ENCODE data around the gene RYR1. TPM values are rescaled to one million over a fixed set of nuclear protein-coding genes. Genes with fewer than 3 reads are reported as not detected.

RYR1 gene
- total and polyA plus RNA-seq, 2 of the 13 experiments (the other 11 are each of a cell fraction or from before 2014, with no cell fraction given), result 0.03 TPM; not detected in 1

- Histone ChIP-seq H4K20me1 (ENCODE audit: insufficient read depth, low read length) (no peaks in the 10 kb centered on the region), H2AFZ (ENCODE audit: low read length) (no peak overlapping the region), H3K4me2 (ENCODE audit: low read depth, low read length) (peak overlapping the region; percentile 63), H3K36me3 (replicated peaks in 1 of 2; ENCODE audit: control insufficient read depth in 1 of 2, insufficient read depth in 2 of 2, low read length in 2 of 2) (no peaks in the 10 kb centered on the region), H3K79me2 (ENCODE audit: insufficient read depth, low read length) (no peaks in the 10 kb centered on the region), H3K9me3 (ENCODE audit: low read length) (no peaks in the 10 kb centered on the region), H3K4me1 (ENCODE audit: insufficient read depth, low read length) (peaks cover 19% of the 10 kb centered on the region), H3K9ac (ENCODE audit: insufficient read depth, low read depth, low read length) (no peak overlapping the region), H3K27me3 (ENCODE audit: control insufficient read depth in 1 of 2, insufficient read depth in 2 of 2, low read length in 2 of 2) (peaks cover 0 to 5% of the 10 kb centered on the region in 2 experiments; a peak in 2 of 5 replicates), H3K4me3 (replicated peaks in 1 of 3; ENCODE audit: insufficient read depth in 1 of 3, low read depth in 2 of 3, low read length in 3 of 3) (peak overlapping the region in 2 of 3 experiments; percentile 16 to 58; a peak in 2 of 6 replicates), H3K27ac (ENCODE audit: extremely low read length, insufficient read depth, low read length) (no peak overlapping the region)
- peak; percentile 90 for ATAC-seq
- peak; percentile 66 for FAIRE-seq
- no TSS peak for BruUV-seq (replicated peaks)
- WGBS (ENCODE audit: low lambda C conversion rate), result 17% methylated on average over 20 of the region's 21 CpGs
- peak; percentile 79 for DNase-seq (ENCODE audit: low spot score)
- ChIA-PET POLR2A (interaction anchor here (1.0 kb wide), 1 partner anchor 75 kb away, joined by 6 read pairs; the partner anchor contains the start of gene EIF3K), CTCF (ENCODE audit: low intra/inter-chr PET ratio, low total read pairs) (interaction anchor here (1.8 kb wide), 1 partner anchor 91 kb away, joined by 13 read pairs; no protein-coding TSS in a partner anchor)
- in situ Hi-C loops (cut with HindIII; ENCODE audit: extremely low pct_ligation_motif_present, low pct_unique_long_range_greater_than_20kb), result loop anchor here (10.0 kb wide), 1 partner anchor 91 kb away; no protein-coding TSS in a partner anchor
- intact Hi-C loops (cut with micrococcal nuclease; ENCODE audit: unreplicated experiment), result loop anchor here (1.0 kb wide), 1 partner anchor 90 kb away; no protein-coding TSS in a partner anchor
- TF ChIP-seq MIER3 (CRISPR knock-in tag; IDR thresholded peaks at IDR 0.05; ENCODE audit: borderline replicate concordance), result no peak
- no peak for TF ChIP-seq YEATS2 (CRISPR knock-in tag; IDR thresholded peaks at IDR 0.05; ENCODE audit: borderline replicate concordance)
- no peak for TF ChIP-seq ZNF674 (CRISPR knock-in tag; IDR thresholded peaks at IDR 0.05; ENCODE audit: low read depth)
- TF ChIP-seq ZNF569 (CRISPR knock-in tag; IDR thresholded peaks at IDR 0.05; ENCODE audit: borderline replicate concordance), result no peak
- TF ChIP-seq U2AF2 (IDR thresholded peaks at IDR 0.05; ENCODE audit: low read depth, low read length), result no peak
- no peak for TF ChIP-seq ONECUT2 (CRISPR knock-in tag; IDR thresholded peaks at IDR 0.05)
- no peak for TF ChIP-seq ZBTB42 (CRISPR knock-in tag; IDR thresholded peaks at IDR 0.05)
- TF ChIP-seq ZNF557 (CRISPR knock-in tag; IDR thresholded peaks at IDR 0.05), result no peak
- peak; percentile 85; the same call in 1 of the 2 replicates for TF ChIP-seq MEIS2 (CRISPR knock-in tag; IDR thresholded peaks at IDR 0.05)
- no peak for TF ChIP-seq ZFX (CRISPR knock-in tag; IDR thresholded peaks at IDR 0.05; ENCODE audit: low read depth)
- TF ChIP-seq RXRB (CRISPR knock-in tag; IDR thresholded peaks at IDR 0.05; ENCODE audit: borderline replicate concordance), result peak; percentile 9; the same call in 1 of the 2 replicates
- TF ChIP-seq JUND (CRISPR knock-in tag; IDR thresholded peaks at IDR 0.05), result peak; percentile 83
- no peak for TF ChIP-seq ARHGAP35 (CRISPR knock-in tag; IDR thresholded peaks at IDR 0.05; ENCODE audit: borderline replicate concordance)
- TF ChIP-seq, protein P1, sequence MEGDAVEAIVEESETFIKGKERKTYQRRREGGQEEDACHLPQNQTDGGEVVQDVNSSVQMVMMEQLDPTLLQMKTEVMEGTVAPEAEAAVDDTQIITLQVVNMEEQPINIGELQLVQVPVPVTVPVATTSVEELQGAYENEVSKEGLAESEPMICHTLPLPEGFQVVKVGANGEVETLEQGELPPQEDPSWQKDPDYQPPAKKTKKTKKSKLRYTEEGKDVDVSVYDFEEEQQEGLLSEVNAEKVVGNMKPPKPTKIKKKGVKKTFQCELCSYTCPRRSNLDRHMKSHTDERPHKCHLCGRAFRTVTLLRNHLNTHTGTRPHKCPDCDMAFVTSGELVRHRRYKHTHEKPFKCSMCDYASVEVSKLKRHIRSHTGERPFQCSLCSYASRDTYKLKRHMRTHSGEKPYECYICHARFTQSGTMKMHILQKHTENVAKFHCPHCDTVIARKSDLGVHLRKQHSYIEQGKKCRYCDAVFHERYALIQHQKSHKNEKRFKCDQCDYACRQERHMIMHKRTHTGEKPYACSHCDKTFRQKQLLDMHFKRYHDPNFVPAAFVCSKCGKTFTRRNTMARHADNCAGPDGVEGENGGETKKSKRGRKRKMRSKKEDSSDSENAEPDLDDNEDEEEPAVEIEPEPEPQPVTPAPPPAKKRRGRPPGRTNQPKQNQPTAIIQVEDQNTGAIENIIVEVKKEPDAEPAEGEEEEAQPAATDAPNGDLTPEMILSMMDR (CRISPR knock-in tag; IDR thresholded peaks at IDR 0.05), result peak; percentile 75
- TF ChIP-seq SMAD1 (CRISPR knock-in tag; IDR thresholded peaks at IDR 0.05; ENCODE audit: borderline replicate concordance, low read depth), result no peak
- no peak for TF ChIP-seq HIVEP1 (CRISPR knock-in tag; IDR thresholded peaks at IDR 0.05)
- no peak for TF ChIP-seq ZSCAN20 (CRISPR knock-in tag; IDR thresholded peaks at IDR 0.05; ENCODE audit: borderline replicate concordance)
- TF ChIP-seq ZNF451 (CRISPR knock-in tag; IDR thresholded peaks at IDR 0.05), result no peak
- 0 out of 2 replicates have a peak, but pooled peaks have one; percentile 15 for TF ChIP-seq HOXA3 (CRISPR knock-in tag; IDR thresholded peaks at IDR 0.05)
- TF ChIP-seq ZSCAN22 (CRISPR knock-in tag; IDR thresholded peaks at IDR 0.05), result no peak
- no peak for TF ChIP-seq ZNF660 (CRISPR knock-in tag; IDR thresholded peaks at IDR 0.05; ENCODE audit: borderline replicate concordance, low read depth)
- TF ChIP-seq MZF1 (CRISPR knock-in tag; IDR thresholded peaks at IDR 0.05; ENCODE audit: borderline replicate concordance), result no peak
- TF ChIP-seq ZNF572 (CRISPR knock-in tag; IDR thresholded peaks at IDR 0.05), result no peak
- TF ChIP-seq POGZ (CRISPR knock-in tag; IDR thresholded peaks at IDR 0.05), result 0 out of 2 replicates have a peak, but pooled peaks have one; percentile 12
- no peak for TF ChIP-seq ISL2 (CRISPR knock-in tag; IDR thresholded peaks at IDR 0.05)
Observed at GRCh38 chr19:38543807-38544568, 110.5 kb downstream of the RYR1 start.
